ENCODE measurements around the gene SLC9A1. TPM values are rescaled to one million over a fixed set of nuclear protein-coding genes. Genes with fewer than 3 reads are reported as not detected.

SLC9A1 gene
- total and polyA plus RNA-seq, 10 of the 15 experiments (the other 5 are each of a cell fraction or from before 2014, with no cell fraction given), result 0.87 to 21.4 (median 4.3) TPM

DNA sequence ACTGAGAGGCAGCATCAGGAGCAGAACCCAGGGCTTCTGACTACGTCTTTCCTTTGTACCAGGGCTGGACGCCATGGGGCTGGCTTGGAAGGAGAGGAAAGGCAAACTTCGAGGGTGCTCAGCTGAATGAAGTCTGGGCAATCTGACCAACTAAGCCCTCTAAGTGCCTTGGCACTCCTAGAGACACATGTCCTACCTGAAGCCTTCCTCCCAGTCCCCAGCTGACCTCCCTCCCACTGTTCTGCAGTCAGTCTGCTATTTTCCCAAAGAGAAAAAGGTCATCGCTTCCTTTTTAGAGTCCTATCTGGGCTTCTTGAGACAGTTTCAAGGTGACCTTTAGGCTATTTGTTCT, 5.2 kb downstream of the SLC9A1 start (continued):
- TF ChIP-seq NKRF (conservative IDR thresholded peaks at IDR 0.05) (no peak), NRF1 (conservative IDR thresholded peaks at IDR 0.05; ENCODE audit: low read depth, low read length) (no peak), IRF4 (IDR thresholded peaks at IDR 0.05; ENCODE audit: low read depth, low read length) (no peak)
- TF ChIP-seq, protein P1, sequence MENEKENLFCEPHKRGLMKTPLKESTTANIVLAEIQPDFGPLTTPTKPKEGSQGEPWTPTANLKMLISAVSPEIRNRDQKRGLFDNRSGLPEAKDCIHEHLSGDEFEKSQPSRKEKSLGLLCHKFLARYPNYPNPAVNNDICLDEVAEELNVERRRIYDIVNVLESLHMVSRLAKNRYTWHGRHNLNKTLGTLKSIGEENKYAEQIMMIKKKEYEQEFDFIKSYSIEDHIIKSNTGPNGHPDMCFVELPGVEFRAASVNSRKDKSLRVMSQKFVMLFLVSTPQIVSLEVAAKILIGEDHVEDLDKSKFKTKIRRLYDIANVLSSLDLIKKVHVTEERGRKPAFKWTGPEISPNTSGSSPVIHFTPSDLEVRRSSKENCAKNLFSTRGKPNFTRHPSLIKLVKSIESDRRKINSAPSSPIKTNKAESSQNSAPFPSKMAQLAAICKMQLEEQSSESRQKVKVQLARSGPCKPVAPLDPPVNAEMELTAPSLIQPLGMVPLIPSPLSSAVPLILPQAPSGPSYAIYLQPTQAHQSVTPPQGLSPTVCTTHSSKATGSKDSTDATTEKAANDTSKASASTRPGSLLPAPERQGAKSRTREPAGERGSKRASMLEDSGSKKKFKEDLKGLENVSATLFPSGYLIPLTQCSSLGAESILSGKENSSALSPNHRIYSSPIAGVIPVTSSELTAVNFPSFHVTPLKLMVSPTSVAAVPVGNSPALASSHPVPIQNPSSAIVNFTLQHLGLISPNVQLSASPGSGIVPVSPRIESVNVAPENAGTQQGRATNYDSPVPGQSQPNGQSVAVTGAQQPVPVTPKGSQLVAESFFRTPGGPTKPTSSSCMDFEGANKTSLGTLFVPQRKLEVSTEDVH (IDR thresholded peaks at IDR 0.05; ENCODE audit: low read depth, partially characterized antibody), result no peak
- TF ChIP-seq, protein P2, sequence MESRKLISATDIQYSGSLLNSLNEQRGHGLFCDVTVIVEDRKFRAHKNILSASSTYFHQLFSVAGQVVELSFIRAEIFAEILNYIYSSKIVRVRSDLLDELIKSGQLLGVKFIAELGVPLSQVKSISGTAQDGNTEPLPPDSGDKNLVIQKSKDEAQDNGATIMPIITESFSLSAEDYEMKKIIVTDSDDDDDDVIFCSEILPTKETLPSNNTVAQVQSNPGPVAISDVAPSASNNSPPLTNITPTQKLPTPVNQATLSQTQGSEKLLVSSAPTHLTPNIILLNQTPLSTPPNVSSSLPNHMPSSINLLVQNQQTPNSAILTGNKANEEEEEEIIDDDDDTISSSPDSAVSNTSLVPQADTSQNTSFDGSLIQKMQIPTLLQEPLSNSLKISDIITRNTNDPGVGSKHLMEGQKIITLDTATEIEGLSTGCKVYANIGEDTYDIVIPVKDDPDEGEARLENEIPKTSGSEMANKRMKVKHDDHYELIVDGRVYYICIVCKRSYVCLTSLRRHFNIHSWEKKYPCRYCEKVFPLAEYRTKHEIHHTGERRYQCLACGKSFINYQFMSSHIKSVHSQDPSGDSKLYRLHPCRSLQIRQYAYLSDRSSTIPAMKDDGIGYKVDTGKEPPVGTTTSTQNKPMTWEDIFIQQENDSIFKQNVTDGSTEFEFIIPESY (IDR thresholded peaks at IDR 0.05), result no peak
- TF ChIP-seq, protein P3, sequence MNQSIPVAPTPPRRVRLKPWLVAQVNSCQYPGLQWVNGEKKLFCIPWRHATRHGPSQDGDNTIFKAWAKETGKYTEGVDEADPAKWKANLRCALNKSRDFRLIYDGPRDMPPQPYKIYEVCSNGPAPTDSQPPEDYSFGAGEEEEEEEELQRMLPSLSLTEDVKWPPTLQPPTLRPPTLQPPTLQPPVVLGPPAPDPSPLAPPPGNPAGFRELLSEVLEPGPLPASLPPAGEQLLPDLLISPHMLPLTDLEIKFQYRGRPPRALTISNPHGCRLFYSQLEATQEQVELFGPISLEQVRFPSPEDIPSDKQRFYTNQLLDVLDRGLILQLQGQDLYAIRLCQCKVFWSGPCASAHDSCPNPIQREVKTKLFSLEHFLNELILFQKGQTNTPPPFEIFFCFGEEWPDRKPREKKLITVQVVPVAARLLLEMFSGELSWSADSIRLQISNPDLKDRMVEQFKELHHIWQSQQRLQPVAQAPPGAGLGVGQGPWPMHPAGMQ (IDR thresholded peaks at IDR 0.05; ENCODE audit: borderline replicate concordance), result no peak

Measured in GM12878 (cell line).